Thyroid gland (tissue), 4 donors: ENCODE measurements around the gene ETV3.

Experiments used
- POLR2A ChIP-seq, 2 donors: fragments of 450-650 bp; IDR thresholded peaks; one replicate each; pipeline ENCODE4 v1.6.1; 2017; ENCODE audit warnings: antibody characterized with exemption in 2 of 2, mild to moderate bottlenecking in 2 of 2, moderate library complexity in 1 of 2
- TF ChIP-seq, protein P1 (sequence below), 6 experiments: fragments of 200-600 bp in 3 of 6; fragments of 450-650 bp in 3 of 6; sonication (generic) in 3 of 6; IDR thresholded peaks; one replicate each; pipeline ENCODE4 v1.5.1; 2016 to 2019; ENCODE audit warnings: antibody characterized with exemption in 6 of 6, mild to moderate bottlenecking in 2 of 6, inconsistent platforms in 1 of 6, moderate library complexity in 1 of 6

DNA sequence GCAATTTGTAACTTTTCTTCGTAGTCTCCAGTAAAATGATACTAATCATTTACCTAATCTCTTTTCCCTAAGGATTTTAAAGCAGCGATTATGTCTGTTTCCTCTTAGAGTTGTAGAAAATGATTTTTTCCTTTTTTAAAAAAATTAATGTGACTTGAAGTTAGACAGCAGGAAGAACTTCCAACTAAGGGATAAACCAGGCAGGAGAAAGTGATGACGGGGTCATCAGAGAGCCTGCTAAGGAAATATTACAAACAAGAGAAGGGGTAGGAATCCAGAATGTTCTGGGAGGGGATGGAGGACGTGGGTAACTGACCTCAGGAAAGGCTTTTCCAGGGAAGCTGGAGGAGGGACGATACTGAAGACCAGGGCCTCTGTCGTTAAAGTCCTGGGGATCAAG, 29.7 kb downstream of the ETV3 start:
- TF ChIP-seq, protein P1, sequence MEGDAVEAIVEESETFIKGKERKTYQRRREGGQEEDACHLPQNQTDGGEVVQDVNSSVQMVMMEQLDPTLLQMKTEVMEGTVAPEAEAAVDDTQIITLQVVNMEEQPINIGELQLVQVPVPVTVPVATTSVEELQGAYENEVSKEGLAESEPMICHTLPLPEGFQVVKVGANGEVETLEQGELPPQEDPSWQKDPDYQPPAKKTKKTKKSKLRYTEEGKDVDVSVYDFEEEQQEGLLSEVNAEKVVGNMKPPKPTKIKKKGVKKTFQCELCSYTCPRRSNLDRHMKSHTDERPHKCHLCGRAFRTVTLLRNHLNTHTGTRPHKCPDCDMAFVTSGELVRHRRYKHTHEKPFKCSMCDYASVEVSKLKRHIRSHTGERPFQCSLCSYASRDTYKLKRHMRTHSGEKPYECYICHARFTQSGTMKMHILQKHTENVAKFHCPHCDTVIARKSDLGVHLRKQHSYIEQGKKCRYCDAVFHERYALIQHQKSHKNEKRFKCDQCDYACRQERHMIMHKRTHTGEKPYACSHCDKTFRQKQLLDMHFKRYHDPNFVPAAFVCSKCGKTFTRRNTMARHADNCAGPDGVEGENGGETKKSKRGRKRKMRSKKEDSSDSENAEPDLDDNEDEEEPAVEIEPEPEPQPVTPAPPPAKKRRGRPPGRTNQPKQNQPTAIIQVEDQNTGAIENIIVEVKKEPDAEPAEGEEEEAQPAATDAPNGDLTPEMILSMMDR (IDR thresholded peaks at IDR 0.05): no peak
- TF ChIP-seq POLR2A (IDR thresholded peaks at IDR 0.05): no peak
